ENCODE measurements around the gene HTR6. TPM values are rescaled to one million over a fixed set of nuclear protein-coding genes. Genes with fewer than 3 reads are reported as not detected.

The HTR6 gene
- total RNA-seq, 1 donor from 2014 or later, result not detected

GRCh38 chr1:19670787-19671186, 6.1 kb downstream of the HTR6 start:
- no peaks in the 10 kb centered on the region for H3K36me3 ChIP-seq
- H3K27me3 ChIP-seq (ENCODE audit: low read depth), result peaks cover 34% of the 10 kb centered on the region
- intact Hi-C loops (cut with DNase I), result no loop called here
- no peak for TF ChIP-seq CTCF (IDR thresholded peaks at IDR 0.05)
- no peaks in the 10 kb centered on the region for H3K9me3 ChIP-seq
- H3K27ac ChIP-seq, result no peak overlapping the region
- DNase-seq (no peak), ATAC-seq (no peak)
- no peaks in the 10 kb centered on the region for H3K4me1 ChIP-seq
- H3K4me3 ChIP-seq, result no peak overlapping the region

- TF ChIP-seq CTCF (IDR thresholded peaks at IDR 0.05), result no peak
- no peaks in the 10 kb centered on the region for H3K9me3 ChIP-seq
- no peak for ATAC-seq
- H3K27me3 ChIP-seq (ENCODE audit: low read depth), result peaks cover 20% of the 10 kb centered on the region
- no peak overlapping the region for H3K4me3 ChIP-seq
- no peaks in the 10 kb centered on the region for H3K4me1 ChIP-seq
- H3K36me3 ChIP-seq, result no peaks in the 10 kb centered on the region
- no peak for DNase-seq
- intact Hi-C loops (cut with DNase I), result no loop called here
- H3K27ac ChIP-seq, result no peak overlapping the region
These were observed 7.6 kb downstream of the HTR6 start for GRCh38 chr1:19672237-19672636.

- no peak overlapping the region for H3K4me3 ChIP-seq
- TF ChIP-seq CTCF (IDR thresholded peaks at IDR 0.05), result no peak
- H3K4me1 ChIP-seq, result no peaks in the 10 kb centered on the region
- DNase-seq, result no peak
- ATAC-seq, result no peak
- intact Hi-C loops (cut with DNase I), result no loop called here
- no peaks in the 10 kb centered on the region for H3K36me3 ChIP-seq
- H3K27me3 ChIP-seq (ENCODE audit: low read depth), result peaks cover 9% of the 10 kb centered on the region
- no peak overlapping the region for H3K27ac ChIP-seq
- no peaks in the 10 kb centered on the region for H3K9me3 ChIP-seq
These were observed 11.1 kb downstream of the HTR6 start for GRCh38 chr1:19675797-19676196.

- ATAC-seq (peak in 1 of 2 donors; percentile 25), DNase-seq (no peak)
- Histone ChIP-seq H3K27me3 (ENCODE audit: low read depth) (peaks cover 9% of the 10 kb centered on the region), H3K4me1 (no peaks in the 10 kb centered on the region), H3K27ac (no peak overlapping the region), H3K36me3 (no peaks in the 10 kb centered on the region), H3K9me3 (no peaks in the 10 kb centered on the region), H3K4me3 (no peak overlapping the region)
- TF ChIP-seq CTCF (IDR thresholded peaks at IDR 0.05), result no peak
- intact Hi-C loops (cut with DNase I), result no loop called here
These were observed 11.8 kb downstream of the HTR6 start for GRCh38 chr1:19676438-19676922.

- peak; percentile 13 to 26 for ATAC-seq
These were observed 13.8 kb downstream of the HTR6 start for GRCh38 chr1:19678493-19678892.

More at GRCh38 chr1:19678493-19678892, 13.8 kb downstream of the HTR6 start:
- Histone ChIP-seq H3K9me3 (no peaks in the 10 kb centered on the region), H3K36me3 (peaks cover 15% of the 10 kb centered on the region), H3K27ac (no peak overlapping the region), H3K4me1 (no peaks in the 10 kb centered on the region), H3K4me3 (no peak overlapping the region), H3K27me3 (ENCODE audit: low read depth) (peaks cover 9% of the 10 kb centered on the region)
- TF ChIP-seq CTCF (IDR thresholded peaks at IDR 0.05), result no peak
- intact Hi-C loops (cut with DNase I), result no loop called here
- DNase-seq, result no peak

All from lower lobe of right lung (tissue), 2 donors.